Pericardium fibroblast (primary cell): ENCODE measurements around the gene AKAP4. TPM values are rescaled to one million over a fixed set of nuclear protein-coding genes. Genes with fewer than 3 reads are reported as not detected.

Source experiments
- total RNA-seq: library from RNA; depleted of rRNA; stranded (reverse); fragments of >200 nt; gene quantifications from 2 replicates; pipeline ENCODE4 v1.2.3, GENCODE V29; 2015

AKAP4 gene
- total RNA-seq, result not detected in 2 replicates

GRCh38 chrX:50200907-50201306 lies at the start of gene AKAP4:
Gene AKAP4, minus strand, starts transcription at chrX:50201007. Its CDS starts 118 bp downstream, at chrX:50200889.

GRCh38 chrX:50204364-50204899 lies 3.6 kb upstream of the AKAP4 start, which contains the start of gene CCNB3:
Gene CCNB3, plus strand, starts transcription at chrX:50204765. Its CDS starts 80,399 bp downstream, at chrX:50285164.

Other genes with a start within 250 kb of the AKAP4 start
- gene CCNB3, start 3.8 kb upstream of the AKAP4 start, total RNA-seq, result under 0.01 TPM in 1 of 2 replicates, not detected in the other